ENCODE measurements around the gene ABCF1. TPM values are rescaled to one million over a fixed set of nuclear protein-coding genes. Genes with fewer than 3 reads are reported as not detected.

Gene ABCF1
- total and polyA plus RNA-seq, 2 of the 8 experiments (the other 6 are each of a cell fraction or from before 2014, with no cell fraction given) = 48.8 to 123 TPM

DNA sequence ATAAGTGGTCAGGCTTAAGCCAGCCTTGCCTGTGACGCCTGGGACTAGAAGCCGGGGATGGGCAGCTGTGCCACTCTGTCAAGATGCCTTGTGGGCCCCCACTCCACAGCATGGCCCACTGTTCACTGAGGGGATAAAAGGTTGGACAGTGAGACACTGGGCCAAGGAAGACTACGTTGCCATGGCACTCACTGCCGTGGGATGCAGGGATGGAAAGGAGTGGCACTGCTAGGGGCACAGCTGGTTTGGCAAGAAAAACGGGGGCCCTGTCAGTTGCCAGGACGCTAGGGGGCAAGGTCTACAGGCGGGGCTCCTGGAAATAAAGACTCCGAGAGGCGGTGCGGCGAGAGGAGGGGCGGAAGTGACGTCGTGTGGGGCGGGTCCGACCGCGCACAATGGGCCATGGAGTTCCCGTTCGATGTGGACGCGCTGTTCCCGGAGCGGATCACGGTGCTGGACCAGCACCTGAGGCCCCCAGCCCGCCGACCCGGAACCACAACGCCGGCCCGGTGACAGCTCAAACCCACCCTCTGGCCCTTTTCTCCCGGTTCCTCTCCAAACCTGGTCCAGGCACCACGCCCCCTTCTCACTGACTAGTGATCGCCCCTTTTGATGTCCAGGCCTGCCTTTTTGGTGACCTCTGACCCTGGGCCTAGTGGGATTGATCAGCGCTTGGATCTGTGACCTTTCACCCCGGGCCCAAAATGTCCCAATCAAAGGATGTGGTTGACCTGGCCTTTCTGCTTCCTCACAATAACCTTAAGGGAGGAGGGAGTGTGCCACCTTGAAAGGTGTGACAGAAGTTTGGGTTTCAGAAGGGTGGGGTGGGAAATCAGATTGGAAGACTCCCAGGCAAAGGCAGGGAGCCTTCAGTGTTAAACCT, 55.5 kb downstream of the ABCF1 start, which contains the start of gene ATAT1:
TSS of gene ATAT1 (plus strand) at position 391 of the 883 bp plus-strand sequence.
- no peak within 1 kb of the TSS for H2BK120ac ChIP-seq (replicated peaks; ENCODE audit: low read depth, low read length)
- peak within 1 kb of the TSS; percentile 92 for H3K27ac ChIP-seq (ENCODE audit: low read depth, low read length)
- H3K27me3 ChIP-seq (replicated peaks in 1 of 4; ENCODE audit: control insufficient read depth in 3 of 4, extremely low read depth in 1 of 4, insufficient read depth in 3 of 4, low read length in 3 of 4) = no peaks in the 10 kb centered on the region
- no peak within 1 kb of the TSS for H3K23ac ChIP-seq (ENCODE audit: insufficient read length)
- H4K91ac ChIP-seq (replicated peaks; ENCODE audit: insufficient read length, low read length) = no peak within 1 kb of the TSS
- ChIA-PET CTCF (ENCODE audit: partially characterized antibody) (interaction anchor here (0.6 to 1.5 kb wide), 7 partner anchors 14 to 160 kb away, joined by 3 to 5 read pairs (median 3); no protein-coding TSS in a partner anchor), POLR2A (ENCODE audit: partially characterized antibody) (interaction anchor here (0.7 to 7.0 kb wide), 21 partner anchors 8 to 115 kb away, joined by 3 to 62 read pairs (median 5); partner anchors contain the start of genes MDC1, MRPS18B and PPP1R10)
- H3K9ac ChIP-seq (replicated peaks in 1 of 4; ENCODE audit: extremely low read depth in 1 of 4, low read depth in 3 of 4, low read length in 3 of 4) = peak within 1 kb of the TSS; percentile 41 to 85 (median 78)
- peak within 1 kb of the TSS; percentile 62 for H3K18ac ChIP-seq (ENCODE audit: extremely low read depth, low read length)
- H2BK15ac ChIP-seq (ENCODE audit: low read length) = 0 out of 2 replicates have a peak within 1 kb of the TSS, but pooled peaks have one; percentile 77
- H2BK12ac ChIP-seq (ENCODE audit: low read depth, low read length) = no peak within 1 kb of the TSS
- H4K20me1 ChIP-seq (replicated peaks in 1 of 2; ENCODE audit: control insufficient read depth in 1 of 2, insufficient read depth in 2 of 2, low read length in 2 of 2) = peaks cover 0 to 4% of the 10 kb centered on the region in 2 experiments
- H2BK20ac ChIP-seq (ENCODE audit: low read length) = no peak within 1 kb of the TSS
- peaks cover 8 to 52% (median 31%) of the 10 kb centered on the region in 4 experiments for H3K36me3 ChIP-seq (ENCODE audit: control insufficient read depth in 2 of 4, insufficient read depth in 4 of 4, low read length in 3 of 4)
- H2BK5ac ChIP-seq (ENCODE audit: low read depth, low read length) = peak within 1 kb of the TSS; percentile 79
- H4K8ac ChIP-seq (ENCODE audit: extremely low read depth, insufficient read depth, low read length) = peak within 1 kb of the TSS; percentile 81
- DNase-seq (ENCODE audit: low read depth in 1 of 2, low spot score in 2 of 2) (peak; percentile 60 to 96), FAIRE-seq (no peak)
- H3K79me1 ChIP-seq (ENCODE audit: low read depth, low read length) = no peaks in the 10 kb centered on the region
- peak within 1 kb of the TSS; percentile 79 to 88 (median 83) for H3K4me3 ChIP-seq (ENCODE audit: extremely low read depth in 1 of 4, insufficient read depth in 2 of 4, low read depth in 3 of 4, low read length in 4 of 4)
- H3K4me2 ChIP-seq (ENCODE audit: insufficient read depth in 1 of 2, low read depth in 2 of 2, low read length in 2 of 2) = peak within 1 kb of the TSS; percentile 86 to 90
- 10% methylated on average over 35 of the region's 36 CpGs; no CpG with 5 or more reads in 1 of the 2 experiments for WGBS, 2 experiments (ENCODE audit: extremely low coverage in 1 of 2, insufficient coverage in 1 of 2, insufficient read length in 1 of 2, insufficient replicate concordance in 2 of 2, low coverage in 1 of 2, low lambda C conversion rate in 2 of 2, missing lambda C conversion rate in 1 of 2)
- H3K56ac ChIP-seq (replicated peaks; ENCODE audit: insufficient read length, low read depth, low read length) = no peak within 1 kb of the TSS
- H2AFZ ChIP-seq (ENCODE audit: low read length) = 0 out of 2 replicates have a peak within 1 kb of the TSS, but pooled peaks have one; percentile 48
- no peak within 1 kb of the TSS for H3K14ac ChIP-seq (ENCODE audit: insufficient read length)
- H4K5ac ChIP-seq (ENCODE audit: insufficient read length, low read depth, low read length) = peak within 1 kb of the TSS; percentile 24
- peaks cover 5% of the 10 kb centered on the region for H3K23me2 ChIP-seq (ENCODE audit: low read depth, low read length)
- H3K4me1 ChIP-seq (replicated peaks in 1 of 4; ENCODE audit: control insufficient read depth in 3 of 4, insufficient read depth in 4 of 4, low read length in 3 of 4) = peaks cover 2 to 10% (median 4%) of the 10 kb centered on the region in 4 experiments; a peak in 5 of 7 replicates
- no peak within 1 kb of the TSS for H2AK5ac ChIP-seq (ENCODE audit: low read depth, low read length)
- H3K4ac ChIP-seq (replicated peaks; ENCODE audit: insufficient read length, low read depth, low read length) = no peak within 1 kb of the TSS
- no peaks in the 10 kb centered on the region for H3K9me3 ChIP-seq (ENCODE audit: insufficient read depth in 2 of 2, low read depth in 1 of 2, low read length in 1 of 2)
- peaks cover 0 to 8% of the 10 kb centered on the region in 2 experiments; a peak in 2 of 4 replicates for H3K79me2 ChIP-seq (ENCODE audit: control insufficient read depth in 1 of 2, insufficient read depth in 2 of 2, low read length in 2 of 2)
- TF ChIP-seq SUZ12 (IDR thresholded peaks at IDR 0.05; ENCODE audit: low read length) = no peak
- peak; percentile 62 to 93 for TF ChIP-seq POLR2A (IDR thresholded peaks at IDR 0.05; ENCODE audit: control extremely low read depth in 1 of 2, low read depth in 2 of 2, low read length in 2 of 2)
- TF ChIP-seq EZH2 (IDR thresholded peaks at IDR 0.05; ENCODE audit: low read depth, low read length, severe bottlenecking) = no peak
- 0 out of 2 replicates have a peak, but pooled peaks have one; percentile 42 for TF ChIP-seq KDM5A (IDR thresholded peaks at IDR 0.05; ENCODE audit: low read length)
- no peak for TF ChIP-seq ZNF274 (IDR thresholded peaks at IDR 0.05; ENCODE audit: borderline replicate concordance, extremely low read depth, low read length)
- TF ChIP-seq GABPA (IDR thresholded peaks at IDR 0.05; ENCODE audit: borderline replicate concordance, insufficient read depth, low read length) = peak; percentile 84
- peak; percentile 95 to 98 for TF ChIP-seq SIN3A (conservative IDR thresholded peaks at IDR 0.05 in 1 of 2, IDR thresholded peaks at IDR 0.05 in 1 of 2; ENCODE audit: low read depth in 1 of 2, low read length in 2 of 2)
- peak; percentile 75 for TF ChIP-seq SAP30 (IDR thresholded peaks at IDR 0.05; ENCODE audit: insufficient read depth, insufficient replicate concordance, low read length)
- TF ChIP-seq SRF (IDR thresholded peaks at IDR 0.05; ENCODE audit: low read depth, low read length) = no peak
- TF ChIP-seq RXRA (IDR thresholded peaks at IDR 0.05; ENCODE audit: insufficient read depth, low read depth, low read length) = no peak
